HG03439 (cell line): ENCODE results near the gene CILP2.

ENCODE experiments used
- ATAC-seq: cut with Tn5 transposase; IDR thresholded peaks from one replicate; pipeline ENCODE4 v1.9.1; 2021; ENCODE audit warnings: mild to moderate bottlenecking, moderate library complexity; ENCODE audit not compliant: unreplicated experiment

The CILP2 gene, protein sequence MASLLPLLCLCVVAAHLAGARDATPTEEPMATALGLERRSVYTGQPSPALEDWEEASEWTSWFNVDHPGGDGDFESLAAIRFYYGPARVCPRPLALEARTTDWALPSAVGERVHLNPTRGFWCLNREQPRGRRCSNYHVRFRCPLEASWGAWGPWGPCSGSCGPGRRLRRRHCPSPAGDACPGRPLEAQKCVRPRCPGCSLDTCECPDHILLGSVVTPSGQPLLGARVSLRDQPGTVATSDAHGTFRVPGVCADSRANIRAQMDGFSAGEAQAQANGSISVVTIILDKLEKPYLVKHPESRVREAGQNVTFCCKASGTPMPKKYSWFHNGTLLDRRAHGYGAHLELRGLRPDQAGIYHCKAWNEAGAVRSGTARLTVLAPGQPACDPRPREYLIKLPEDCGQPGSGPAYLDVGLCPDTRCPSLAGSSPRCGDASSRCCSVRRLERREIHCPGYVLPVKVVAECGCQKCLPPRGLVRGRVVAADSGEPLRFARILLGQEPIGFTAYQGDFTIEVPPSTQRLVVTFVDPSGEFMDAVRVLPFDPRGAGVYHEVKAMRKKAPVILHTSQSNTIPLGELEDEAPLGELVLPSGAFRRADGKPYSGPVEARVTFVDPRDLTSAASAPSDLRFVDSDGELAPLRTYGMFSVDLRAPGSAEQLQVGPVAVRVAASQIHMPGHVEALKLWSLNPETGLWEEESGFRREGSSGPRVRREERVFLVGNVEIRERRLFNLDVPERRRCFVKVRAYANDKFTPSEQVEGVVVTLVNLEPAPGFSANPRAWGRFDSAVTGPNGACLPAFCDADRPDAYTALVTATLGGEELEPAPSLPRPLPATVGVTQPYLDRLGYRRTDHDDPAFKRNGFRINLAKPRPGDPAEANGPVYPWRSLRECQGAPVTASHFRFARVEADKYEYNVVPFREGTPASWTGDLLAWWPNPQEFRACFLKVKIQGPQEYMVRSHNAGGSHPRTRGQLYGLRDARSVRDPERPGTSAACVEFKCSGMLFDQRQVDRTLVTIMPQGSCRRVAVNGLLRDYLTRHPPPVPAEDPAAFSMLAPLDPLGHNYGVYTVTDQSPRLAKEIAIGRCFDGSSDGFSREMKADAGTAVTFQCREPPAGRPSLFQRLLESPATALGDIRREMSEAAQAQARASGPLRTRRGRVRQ

DNA sequence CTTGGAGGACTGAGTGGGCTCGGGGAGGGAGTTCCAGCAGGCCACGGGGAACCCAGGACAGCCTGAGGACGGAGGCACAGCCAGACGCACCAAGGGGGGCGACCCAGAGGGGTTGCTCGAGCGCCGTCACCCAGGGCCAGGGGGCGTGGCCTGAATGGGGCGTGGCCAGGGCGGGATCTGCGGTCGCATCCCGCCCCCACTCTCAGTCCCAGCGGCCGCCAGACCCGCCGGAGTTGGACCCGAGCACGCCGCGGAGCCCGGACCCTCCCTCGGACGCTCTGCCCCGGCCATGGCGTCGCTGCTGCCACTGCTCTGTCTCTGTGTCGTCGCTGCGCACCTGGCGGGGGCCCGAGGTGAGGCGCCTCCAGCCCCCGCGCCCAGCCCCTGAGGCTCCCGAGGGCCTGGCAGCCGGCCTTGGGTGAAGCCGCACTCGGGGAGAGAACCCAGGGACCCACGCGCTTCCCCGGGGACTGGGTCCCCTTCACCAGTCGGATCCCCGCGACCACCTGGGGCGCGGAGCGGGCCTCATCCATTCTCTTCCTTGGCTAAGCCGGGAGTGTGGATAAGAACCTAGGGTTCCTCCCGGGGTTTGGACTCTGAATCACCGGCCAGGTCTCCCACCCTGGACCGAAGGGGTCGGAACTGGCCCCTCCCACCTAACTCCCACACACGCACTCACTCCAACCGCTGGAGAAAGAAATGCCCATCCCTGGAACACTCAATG, at the start of gene CILP2:
TSS of gene CILP2 (plus strand) at position 205 of the 724 bp plus-strand sequence. CDS start at position 290, 85 bp downstream.
- ATAC-seq, result no peak

DNA sequence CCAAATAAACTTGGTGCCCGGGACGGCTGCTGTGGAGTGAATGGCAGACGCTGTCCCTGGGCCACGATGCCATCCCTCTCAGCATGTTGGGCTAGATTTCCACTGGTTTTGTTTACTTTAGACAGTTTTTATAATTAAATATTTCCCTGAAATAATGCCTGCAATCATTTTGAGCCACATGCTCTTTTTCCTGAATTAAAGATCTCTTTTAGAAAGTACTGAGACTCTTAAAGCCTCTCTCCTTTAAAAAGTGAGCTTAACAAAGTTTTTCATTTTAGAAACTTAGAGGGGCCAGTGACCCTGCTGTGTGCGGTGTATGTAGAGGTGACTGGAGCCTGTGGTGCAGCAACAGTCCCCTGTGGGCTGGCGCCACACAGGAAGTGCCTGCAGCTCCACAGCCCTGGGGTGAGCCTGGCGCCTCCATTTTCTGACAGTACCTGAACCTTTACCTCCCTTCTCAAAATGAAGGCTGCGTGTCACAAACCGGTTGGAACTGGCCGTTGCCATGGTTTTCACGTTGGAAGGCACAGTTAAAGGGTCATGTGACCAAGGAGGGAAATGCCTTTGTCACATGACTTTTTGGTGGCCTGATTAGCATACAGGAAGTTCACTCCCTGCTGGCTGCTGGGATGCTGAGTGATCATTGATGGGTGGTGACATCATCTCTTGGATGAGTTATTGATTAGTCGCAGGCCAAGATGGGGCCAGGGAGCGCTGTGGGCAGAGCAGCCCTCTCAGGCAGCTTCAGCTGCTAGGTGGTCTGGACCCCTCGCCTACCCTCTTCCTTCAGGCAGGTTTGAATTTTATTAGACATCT, 49.0 kb upstream of the CILP2 start:
- peak; percentile 51 for ATAC-seq

GRCh38 chr19:19489804-19490204, 48.3 kb upstream of the CILP2 start:
- ATAC-seq, result no peak

- peak; percentile 40 for ATAC-seq
These were observed 47.7 kb upstream of the CILP2 start for GRCh38 chr19:19490214-19490968.

GRCh38 chr19:19491321-19492025, 46.6 kb upstream of the CILP2 start:
- no peak for ATAC-seq

GRCh38 chr19:19492026-19492610, 45.9 kb upstream of the CILP2 start:
- ATAC-seq, result no peak

DNA sequence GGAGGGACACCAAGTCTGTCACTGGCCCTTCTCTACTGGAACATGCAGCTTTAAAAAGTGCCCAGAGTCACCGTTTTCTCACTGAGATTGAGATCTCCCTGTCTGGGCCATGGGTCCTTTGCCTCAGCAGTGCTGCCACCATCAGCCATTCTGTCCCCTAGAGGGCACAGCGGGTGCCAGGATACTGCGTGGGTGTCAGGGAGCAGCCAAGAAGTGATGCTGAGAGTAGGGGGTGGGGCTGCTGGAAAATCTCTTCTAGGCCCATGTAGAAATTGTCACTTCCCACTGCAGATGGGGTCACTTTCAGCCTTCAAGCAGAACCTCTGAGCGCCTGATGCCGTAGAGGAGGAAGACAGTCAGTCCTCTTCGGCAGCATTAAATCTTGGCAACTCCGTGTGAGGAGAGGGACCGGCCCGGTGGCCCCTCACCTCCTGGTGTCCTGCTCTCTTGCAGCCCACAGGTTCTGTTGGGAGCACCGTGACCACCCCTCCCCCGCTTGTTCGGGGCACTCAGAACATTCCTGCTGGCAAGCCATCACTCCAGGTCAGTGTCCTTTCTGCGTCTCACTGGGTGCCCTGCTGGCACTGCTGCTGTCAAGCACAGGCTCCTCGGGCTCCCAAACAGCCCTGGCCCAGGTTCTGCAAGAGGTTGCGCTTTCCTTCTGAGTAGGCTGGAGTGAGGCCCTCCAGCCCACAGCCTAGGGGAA, 44.1 kb upstream of the CILP2 start:
- ATAC-seq, result no peak

- no peak for ATAC-seq
These were observed 42.2 kb upstream of the CILP2 start for GRCh38 chr19:19495614-19496603.

DNA sequence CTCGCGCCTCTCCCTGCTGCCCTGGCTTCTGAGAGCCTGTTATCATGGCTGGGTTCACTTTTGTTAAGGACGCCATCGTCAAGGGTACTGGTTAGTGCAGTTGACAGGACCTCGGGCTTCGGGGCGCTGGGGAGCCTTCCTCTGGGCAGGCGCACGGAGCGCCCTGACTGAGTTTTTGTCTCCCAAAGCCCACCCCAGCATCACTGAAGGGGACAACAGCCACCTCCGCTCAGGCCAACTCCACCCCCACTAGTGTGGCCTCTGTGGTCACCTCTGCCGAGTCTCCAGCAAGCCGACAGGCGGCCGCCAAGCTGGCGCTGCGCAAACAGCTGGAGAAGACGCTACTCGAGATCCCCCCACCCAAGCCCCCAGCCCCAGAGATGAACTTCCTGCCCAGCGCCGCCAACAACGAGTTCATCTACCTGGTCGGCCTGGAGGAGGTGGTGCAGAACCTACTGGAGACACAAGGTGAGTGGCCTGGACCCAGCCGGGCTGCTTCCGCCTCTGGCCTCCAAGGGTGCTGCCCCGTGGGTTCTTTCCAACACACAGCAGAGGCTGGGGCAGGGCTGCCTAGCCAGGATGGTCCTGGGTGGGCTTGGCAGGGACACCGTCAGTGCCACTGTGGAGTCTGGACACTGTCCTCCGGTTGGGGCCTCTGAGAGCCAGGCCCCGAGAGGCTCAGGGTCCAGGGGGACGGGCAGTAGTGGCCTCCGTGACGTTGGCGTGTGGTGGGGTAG, 39.6 kb upstream of the CILP2 start:
- no peak for ATAC-seq

- ATAC-seq, result no peak
These were observed 38.6 kb upstream of the CILP2 start for GRCh38 chr19:19499272-19499995.

GRCh38 chr19:19500975-19501644, 37.0 kb upstream of the CILP2 start:
- no peak for ATAC-seq

- no peak for ATAC-seq
These were observed 36.3 kb upstream of the CILP2 start for GRCh38 chr19:19501798-19502197.

DNA sequence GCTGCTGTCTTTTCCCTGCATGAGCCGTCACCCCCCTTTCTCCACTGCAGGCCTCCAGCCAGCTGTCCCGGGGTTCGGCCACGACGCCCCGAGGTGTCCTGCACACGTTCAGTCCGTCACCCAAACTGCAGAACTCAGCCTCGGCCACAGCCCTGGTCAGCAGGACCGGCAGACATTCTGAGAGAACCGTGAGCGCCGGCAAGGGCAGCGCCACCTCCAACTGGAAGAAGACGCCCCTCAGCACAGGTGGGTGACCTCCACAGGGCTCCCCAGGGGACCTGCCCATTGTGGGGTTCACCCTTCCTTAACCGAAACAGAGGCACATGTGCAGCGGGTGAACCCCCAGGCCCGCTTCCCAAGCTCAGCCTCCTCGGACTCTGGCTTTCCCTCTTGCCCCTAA, 35.8 kb upstream of the CILP2 start:
- ATAC-seq, result no peak

GRCh38 chr19:19502808-19503602, 35.1 kb upstream of the CILP2 start:
- no peak for ATAC-seq
